Islet precursor cell (in vitro differentiated cells): ENCODE measurements around the gene APOA4.
"Not testable (repeated sequence)": the region's sequence is repeated elsewhere in the genome, so short reads cannot be mapped to it uniquely, and the experiment has no call there.

Experiments
- DNase-seq: peaks from one replicate; pipeline ENCODE4 v3.0.0-alpha.2; 2018

Gene APOA4

DNA sequence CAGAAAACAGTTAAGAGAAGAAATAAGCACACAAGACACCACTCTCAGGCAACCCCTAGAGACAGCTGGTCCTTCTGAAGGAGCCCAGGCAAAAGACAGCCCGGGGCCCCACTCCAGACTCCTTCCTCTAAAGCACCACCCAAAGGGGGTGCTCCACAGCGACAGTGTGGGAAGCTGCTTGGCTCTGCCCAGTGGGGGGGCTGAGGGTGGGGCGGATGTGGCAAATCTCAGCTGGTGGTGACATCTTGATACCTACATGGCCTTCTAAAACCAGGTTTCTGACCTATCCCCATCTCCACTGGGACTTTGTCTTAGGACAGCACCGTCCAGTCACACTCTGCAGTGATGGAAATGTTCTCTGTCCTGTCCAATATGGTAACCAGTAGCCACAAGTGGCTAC is 24.5 kb upstream of the APOA4 start:
- no peak for DNase-seq

DNA sequence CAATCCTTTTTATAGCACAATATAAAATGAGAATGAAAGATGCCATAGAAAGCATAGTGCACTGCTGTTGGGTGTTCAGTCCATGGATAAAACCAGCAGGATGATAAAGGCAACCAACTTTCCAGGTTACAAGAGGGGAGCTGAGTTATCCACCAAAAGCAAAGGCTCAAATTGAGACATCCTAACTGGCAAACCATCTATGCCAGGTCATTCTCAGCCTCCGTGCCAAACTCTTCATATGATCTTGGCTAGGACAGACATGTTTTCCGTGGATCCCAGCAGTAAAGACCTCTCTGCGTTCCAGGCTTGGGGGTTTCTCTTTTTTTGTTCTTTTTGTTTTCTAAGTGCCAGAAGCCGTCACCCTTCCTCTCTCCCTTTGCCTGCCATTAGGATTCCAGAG is 21.6 kb upstream of the APOA4 start:
- no peak for DNase-seq

DNA sequence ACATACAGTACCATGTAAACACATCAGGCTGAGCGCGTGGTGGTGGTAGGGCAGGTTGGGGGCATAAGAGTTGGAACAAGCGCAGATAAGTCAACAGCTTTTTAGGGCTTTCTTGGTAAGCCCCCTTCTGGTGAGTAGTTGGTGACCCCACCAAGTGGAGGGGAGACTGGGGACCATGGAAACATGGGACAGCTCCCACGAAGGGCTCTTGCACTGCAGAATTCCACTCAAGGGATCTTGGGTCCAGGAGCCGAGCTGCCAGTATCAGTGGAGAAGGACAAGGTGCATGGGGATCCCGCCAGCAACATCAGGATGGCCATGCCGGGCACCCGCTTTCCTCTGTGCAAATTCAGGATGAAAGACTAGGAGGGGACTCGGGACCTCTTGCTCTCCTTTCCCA is 20.6 kb upstream of the APOA4 start:
- no peak for DNase-seq

DNA sequence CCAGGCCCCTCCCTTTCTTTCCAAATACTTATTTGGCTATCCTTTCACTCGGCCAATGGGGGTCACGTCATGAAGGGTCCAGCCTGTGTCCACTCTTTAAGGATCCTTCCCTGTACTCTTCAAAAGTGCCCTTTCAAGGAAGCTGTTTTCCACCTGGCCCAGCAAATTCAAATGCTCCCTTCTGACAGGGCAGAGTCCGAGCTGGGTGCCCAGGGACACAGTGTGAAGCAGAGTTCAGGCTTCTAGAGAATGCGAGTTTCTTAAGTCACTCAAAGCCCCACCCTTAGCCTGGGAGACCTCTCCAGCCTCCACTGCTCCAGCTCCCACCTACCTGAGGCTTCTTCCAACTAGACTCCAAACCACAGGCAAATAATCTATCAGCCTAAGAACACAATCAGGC is 19.8 kb upstream of the APOA4 start:
- DNase-seq, result no peak

DNA sequence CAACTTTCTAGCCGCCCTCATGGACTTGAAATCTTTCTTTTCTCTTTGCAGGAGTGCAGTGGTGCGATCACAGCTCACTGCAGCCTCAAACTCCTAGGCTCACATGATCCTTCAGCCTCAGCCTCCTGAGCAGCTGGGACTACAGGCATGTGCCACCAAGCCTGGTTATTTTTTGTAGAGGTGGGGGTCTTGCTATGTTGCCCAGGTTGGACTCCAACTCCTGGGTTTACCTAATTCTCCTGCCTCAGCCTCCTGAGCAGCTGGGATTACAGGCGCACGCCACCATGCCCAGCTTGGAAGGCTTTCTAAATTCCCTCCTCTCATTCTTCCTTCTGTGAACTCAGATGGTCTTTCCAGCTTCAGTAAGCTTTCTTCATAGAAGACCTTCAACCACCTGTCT is 19.0 kb upstream of the APOA4 start:
- DNase-seq, result no peak

DNA sequence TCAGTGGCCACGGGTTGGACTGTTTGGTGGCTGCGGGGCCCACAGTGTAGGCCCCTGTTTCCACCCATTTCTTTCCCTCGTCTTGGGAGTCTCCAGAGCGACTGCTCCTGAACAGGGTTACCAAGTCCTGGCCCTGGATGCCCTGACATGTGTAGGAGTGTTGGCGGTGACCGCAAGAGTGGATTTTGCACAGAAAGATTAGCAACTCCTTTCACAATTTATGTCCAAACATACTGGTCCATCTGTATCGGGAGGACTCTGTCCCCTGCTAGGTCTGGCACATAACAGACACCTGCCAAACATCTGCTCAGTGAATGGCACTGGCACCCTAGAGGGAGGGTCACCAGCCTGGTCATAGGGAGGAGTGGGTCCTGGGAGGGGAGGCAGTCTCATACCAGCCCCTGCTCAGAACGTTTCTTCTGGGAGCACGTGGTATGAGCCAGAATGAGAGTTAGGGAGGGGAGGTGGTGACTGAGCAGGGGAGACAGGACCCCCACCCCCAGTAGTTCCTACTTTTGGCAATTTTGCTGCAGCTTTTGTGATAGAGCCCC is 17.7 kb upstream of the APOA4 start:
- no peak for DNase-seq

DNA sequence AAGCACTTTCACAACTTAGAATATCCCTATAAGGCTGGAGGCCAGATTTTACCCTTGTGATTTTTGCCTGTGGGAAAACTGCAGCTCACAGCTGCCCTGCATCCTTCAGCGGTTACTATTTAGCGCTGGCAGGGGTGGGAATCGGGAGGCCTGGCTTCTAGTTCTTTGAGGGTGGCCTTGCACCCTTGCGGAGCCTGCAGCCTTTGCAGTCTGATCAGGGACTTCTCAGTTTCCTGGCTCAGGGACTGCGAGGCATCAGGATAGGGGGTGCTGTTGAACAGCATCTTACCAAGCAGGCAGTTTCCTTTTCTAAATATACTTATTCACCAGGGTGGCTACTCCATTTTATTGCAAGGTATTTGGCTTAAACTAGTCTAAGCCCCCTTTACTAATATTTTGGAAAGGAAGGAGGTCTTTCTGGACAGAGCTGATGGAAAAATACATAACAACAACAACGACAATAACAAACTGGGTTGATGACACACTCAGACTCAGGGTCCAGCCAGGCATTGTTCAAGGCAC is 17.2 kb upstream of the APOA4 start:
- DNase-seq, result no peak

DNA sequence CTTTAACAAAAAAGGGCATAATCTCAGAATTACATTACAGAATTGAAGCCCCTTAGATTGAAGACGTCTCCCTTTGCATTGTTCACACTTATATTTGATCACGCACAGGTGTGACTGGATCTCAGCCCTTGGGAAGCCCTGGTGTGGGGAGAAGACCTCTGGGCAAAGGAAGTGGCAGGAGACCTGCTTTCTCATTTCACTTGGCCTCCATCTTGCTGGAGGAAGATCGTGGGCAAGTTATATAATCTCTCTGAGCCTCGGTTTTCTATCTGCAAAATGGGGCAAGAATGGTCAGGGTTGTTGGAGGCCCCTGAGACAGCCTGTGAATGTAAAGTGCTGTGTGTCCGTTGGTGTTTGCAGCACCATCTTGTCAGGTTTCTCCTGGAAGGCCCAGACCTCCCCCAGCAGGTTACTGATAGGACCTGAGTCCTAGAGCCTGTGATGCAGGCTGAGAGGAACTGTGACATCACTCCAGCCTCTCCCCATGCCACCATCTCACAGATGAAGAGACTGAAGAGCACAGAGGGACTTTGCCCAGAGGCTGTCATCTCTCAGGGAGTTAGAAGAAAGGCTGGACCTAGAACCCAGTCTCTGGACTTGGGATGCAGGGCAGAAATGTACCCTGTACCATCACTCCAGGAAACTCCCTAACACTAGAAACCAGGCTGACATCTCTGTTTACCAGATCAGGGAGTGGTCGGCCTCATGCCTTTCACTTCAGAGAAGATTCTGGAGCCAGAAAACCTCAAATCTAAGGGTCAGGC is 15.4 kb upstream of the APOA4 start:
- DNase-seq, result no peak

DNA sequence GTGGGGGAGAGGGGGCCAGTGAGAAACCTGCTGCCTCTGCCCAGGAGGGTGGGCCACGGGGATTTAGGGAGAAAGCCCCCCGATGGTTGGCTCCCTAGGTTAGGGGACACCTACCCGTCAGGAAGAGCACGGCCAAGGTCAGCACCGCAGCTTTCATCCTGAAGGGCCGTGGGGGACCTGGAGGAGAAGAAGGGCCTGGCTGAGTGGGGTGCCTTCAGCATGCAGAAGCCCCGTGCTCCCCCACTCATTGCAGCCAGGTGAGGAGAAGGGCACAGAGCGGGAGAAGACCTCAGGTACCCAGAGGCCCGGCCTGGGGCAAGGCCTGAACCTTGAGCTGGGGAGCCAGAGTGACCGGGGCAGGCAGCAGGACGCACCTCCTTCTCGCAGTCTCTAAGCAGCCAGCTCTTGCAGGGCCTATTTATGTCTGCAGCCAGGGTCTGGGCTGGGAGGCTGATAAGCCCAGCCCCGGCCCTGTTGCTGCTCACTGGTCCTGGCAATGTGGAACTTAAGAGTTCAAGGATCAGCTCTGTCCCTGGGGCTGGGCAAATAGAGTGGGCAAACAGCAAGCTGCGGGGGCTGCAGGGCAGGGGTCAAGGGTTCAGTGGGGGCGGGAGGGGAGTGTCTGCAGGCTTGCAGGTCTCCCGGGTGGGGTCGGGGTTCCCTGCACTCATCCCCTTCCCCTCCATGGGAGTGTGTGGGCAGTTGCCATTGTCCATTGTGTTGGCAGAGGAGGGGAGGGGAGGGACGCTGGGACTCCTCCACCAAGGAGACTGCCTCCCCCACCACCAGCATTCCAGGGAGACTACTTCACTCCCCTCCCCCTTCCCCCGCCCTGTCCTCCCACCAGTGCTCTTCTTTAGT is 14.4 kb upstream of the APOA4 start, which contains the start of gene APOA1:
APOA1 (minus strand) TSS at position 392 of the 861 bp plus-strand sequence; CDS start at position 157, 235 bp downstream.
- DNase-seq, result peak; percentile 81

DNA sequence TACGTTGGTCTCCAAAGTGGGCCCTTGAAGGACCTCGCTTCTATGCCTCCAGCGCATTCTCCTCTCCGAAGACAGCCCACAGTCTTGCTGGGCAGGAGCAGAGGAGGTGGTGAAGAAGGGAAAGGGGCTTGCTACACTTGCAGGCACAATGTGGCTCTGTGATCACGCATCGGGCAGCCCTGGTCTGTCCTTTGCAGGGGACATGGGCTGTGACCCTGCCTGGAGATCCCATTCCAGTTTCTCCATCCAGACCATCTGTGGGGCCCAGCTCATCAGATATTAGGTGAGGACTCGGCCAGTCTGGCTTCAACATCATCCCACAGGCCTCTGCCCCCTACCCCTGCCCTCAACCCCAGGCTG is 13.5 kb upstream of the APOA4 start:
- DNase-seq, result no peak

DNA sequence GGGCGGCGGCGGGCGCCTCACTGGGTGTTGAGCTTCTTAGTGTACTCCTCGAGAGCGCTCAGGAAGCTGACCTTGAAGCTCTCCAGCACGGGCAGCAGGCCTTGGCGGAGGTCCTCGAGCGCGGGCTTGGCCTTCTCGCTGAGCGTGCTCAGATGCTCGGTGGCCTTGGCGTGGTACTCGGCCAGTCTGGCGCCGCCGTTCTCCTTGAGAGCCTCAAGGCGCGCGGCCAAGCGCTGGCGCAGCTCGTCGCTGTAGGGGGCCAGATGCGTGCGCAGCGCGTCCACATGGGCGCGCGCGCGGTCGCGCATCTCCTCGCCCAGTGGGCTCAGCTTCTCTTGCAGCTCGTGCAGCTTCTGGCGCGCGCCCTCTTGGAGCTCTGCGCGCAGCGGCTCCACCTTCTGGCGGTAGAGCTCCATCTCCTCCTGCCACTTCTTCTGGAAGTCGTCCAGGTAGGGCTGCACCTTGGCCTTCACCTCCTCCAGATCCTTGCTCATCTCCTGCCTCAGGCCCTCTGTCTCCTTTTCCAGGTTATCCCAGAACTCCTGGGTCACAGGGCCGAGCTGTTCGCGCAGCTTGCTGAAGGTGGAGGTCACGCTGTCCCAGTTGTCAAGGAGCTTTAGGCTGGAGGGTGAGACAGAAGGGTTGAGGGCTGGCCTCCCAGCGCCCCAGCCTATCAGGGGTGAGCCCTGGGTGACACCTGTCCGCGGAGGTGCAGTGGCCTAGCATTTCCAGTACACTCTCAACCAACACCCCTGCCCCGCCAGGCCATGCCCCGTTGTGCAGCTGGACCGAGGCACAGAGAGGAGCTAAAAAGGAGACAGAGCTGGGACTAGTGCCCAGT is 12.9 kb upstream of the APOA4 start:
- DNase-seq, result peak; percentile 94

DNA sequence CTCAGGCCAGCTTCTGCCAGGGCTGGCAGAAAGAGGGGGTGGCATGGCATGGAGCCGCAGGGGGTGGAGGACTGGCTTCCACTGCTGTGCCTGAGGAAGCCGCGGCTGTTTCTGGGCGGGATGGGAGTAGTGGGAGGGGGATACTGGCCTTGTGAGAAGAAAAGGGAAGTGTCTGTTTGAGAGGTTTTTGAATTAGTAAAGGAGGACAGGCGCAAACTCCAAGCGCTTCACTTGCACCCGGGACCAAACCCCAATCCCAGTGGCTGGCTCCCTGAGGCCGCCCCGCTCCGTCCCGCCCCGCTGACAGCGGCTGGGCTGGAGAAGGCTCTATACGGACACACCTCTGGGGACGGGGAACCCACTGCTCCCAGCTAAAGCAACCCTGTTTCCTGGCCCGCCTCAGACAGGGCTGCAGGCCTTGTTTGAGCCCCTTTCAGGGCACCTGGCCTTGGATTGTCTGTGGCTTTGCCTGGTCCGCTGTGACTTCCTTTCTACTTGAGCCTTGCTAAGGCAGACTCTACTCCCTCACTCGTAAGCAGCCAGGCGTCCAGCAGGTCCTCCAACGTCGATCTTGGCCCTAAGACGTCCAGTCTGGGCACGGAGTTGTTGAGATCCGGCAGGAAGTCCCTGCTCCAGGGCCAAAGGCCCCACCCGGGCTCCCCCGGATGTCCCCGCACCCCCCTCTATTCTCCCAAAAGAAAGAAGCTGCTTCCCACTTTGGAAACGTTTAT is 12.1 kb upstream of the APOA4 start:
- no peak for DNase-seq

DNA sequence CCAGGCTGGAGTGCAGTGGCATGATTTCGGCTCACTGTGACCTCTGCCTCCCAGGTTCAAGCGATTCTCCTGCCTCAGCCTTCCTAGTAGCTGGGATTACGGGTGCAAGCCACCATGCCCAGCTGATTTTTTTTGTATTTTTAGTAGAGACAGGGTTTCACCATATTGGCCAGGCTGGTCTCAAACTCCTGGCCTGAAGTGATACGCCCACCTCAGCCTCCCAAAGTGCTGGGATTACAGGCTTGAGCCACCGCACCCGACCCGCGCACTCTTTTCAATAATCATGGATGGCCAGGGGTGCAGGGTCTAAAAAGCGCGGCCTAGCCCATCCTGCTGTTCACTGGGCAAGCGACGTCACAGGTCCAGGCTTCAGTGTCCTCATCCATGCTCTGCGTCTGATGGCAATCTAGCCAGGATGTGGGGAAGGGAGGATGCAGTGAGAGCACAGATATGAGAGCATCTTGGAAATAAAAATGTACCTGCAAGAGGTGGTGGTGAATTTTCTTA is 11.5 kb upstream of the APOA4 start:
- not testable (repeated sequence) for DNase-seq

DNA sequence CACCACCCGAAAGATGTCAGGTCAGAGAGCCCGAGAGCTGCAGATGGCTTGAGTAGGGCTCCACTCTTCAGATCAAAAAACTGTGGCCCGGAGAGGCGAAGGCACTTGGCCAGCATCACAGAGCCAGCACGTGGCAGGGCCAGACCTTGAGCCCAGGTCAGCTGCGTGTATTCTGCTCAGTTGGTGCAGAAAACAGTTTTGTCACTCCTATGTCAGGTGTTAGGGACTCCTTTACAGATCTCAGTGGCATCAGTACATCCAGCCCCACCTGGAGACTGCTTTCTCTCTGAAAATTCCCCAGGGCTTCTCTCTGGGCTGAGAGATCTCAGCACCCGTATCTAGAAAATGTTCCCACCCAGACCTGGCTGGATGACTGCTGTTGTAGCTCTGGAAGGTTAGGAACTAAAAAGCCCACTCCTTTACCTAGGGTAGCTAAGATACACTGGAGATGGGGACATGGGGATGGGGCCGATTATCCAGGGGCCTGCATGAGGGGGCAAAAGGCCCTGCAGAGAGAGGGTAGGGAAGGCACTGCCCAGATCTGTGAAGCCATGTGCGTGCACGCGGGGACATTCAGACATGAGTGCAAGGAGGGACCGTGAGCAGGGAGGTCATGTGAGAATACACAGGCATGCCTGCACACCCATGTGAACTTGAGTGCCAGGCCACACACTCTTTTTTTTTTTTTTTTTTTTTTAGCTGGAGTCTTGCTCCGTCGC is 10.9 kb upstream of the APOA4 start:
- DNase-seq, result no peak

DNA sequence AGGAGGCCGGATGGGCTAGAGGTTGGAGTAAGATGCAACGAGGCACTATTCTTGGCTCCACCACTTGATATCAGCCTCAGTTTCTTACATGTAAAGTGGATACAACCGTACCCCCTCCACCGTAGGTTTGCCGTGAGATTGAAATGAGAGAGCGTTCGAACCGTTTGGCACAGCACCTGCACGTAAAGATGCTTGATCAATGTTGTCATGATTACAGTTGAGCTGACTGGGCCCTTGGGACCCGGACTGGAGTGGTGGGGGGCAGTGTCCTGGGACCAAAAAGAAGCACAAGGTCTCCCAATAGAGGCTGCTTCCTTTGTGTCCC is 10.3 kb upstream of the APOA4 start:
- no peak for DNase-seq

DNA sequence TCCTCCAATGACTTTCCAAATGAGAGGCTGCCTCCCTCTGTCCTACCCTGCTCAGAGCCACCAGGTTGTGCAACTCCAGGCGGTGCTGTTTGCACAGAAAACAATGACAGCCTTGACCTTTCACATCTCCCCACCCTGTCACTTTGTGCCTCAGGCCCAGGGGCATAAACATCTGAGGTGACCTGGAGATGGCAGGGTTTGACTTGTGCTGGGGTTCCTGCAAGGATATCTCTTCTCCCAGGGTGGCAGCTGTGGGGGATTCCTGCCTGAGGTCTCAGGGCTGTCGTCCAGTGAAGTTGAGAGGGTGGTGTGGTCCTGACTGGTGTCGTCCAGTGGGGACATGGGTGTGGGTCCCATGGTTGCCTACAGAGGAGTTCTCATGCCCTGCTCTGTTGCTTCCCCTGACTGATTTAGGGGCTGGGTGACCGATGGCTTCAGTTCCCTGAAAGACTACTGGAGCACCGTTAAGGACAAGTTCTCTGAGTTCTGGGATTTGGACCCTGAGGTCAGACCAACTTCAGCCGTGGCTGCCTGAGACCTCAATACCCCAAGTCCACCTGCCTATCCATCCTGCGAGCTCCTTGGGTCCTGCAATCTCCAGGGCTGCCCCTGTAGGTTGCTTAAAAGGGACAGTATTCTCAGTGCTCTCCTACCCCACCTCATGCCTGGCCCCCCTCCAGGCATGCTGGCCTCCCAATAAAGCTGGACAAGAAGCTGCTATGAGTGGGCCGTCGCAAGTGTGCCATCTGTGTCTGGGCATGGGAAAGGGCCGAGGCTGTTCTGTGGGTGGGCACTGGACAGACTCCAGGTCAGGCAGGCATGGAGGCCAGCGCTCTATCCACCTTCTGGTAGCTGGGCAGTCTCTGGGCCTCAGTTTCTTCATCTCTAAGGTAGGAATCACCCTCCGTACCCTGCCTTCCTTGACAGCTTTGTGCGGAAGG is 9.5 kb upstream of the APOA4 start:
- DNase-seq, result no peak

DNA sequence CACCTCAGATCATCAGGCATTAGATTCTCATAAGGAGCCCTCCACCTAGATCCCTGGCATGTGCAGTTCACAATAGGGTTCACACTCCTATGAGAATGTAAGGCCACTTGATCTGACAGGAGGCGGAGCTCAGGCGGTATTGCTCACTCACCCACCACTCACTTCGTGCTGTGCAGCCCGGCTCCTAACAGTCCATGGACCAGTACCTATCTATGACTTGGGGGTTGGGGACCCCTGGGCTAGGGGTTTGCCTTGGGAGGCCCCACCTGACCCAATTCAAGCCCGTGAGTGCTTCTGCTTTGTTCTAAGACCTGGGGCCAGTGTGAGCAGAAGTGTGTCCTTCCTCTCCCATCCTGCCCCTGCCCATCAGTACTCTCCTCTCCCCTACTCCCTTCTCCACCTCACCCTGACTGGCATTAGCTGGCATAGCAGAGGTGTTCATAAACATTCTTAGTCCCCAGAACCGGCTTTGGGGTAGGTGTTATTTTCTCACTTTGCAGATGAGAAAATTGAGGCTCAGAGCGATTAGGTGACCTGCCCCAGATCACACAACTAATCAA is 8.8 kb upstream of the APOA4 start:
- DNase-seq, result no peak

DNA sequence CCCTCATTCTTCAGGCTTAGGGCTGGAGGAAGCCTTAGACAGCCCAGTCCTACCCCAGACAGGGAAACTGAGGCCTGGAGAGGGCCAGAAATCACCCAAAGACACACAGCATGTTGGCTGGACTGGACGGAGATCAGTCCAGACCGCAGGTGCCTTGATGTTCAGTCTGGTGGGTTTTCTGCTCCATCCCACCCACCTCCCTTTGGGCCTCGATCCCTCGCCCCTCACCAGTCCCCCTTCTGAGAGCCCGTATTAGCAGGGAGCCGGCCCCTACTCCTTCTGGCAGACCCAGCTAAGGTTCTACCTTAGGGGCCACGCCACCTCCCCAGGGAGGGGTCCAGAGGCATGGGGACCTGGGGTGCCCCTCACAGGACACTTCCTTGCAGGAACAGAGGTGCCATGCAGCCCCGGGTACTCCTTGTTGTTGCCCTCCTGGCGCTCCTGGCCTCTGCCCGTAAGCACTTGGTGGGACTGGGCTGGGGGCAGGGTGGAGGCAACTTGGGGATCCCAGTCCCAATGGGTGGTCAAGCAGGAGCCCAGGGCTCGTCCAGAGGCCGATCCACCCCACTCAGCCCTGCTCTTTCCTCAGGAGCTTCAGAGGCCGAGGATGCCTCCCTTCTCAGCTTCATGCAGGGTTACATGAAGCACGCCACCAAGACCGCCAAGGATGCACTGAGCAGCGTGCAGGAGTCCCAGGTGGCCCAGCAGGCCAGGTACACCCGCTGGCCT is 7.2 kb upstream of the APOA4 start:
- no peak for DNase-seq
